ENCODE data around the gene PTCD1.

PTCD1 gene, protein sequence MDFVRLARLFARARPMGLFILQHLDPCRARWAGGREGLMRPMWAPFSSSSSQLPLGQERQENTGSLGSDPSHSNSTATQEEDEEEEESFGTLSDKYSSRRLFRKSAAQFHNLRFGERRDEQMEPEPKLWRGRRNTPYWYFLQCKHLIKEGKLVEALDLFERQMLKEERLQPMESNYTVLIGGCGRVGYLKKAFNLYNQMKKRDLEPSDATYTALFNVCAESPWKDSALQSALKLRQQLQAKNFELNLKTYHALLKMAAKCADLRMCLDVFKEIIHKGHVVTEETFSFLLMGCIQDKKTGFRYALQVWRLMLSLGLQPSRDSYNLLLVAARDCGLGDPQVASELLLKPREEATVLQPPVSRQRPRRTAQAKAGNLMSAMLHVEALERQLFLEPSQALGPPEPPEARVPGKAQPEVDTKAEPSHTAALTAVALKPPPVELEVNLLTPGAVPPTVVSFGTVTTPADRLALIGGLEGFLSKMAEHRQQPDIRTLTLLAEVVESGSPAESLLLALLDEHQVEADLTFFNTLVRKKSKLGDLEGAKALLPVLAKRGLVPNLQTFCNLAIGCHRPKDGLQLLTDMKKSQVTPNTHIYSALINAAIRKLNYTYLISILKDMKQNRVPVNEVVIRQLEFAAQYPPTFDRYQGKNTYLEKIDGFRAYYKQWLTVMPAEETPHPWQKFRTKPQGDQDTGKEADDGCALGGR

DNA sequence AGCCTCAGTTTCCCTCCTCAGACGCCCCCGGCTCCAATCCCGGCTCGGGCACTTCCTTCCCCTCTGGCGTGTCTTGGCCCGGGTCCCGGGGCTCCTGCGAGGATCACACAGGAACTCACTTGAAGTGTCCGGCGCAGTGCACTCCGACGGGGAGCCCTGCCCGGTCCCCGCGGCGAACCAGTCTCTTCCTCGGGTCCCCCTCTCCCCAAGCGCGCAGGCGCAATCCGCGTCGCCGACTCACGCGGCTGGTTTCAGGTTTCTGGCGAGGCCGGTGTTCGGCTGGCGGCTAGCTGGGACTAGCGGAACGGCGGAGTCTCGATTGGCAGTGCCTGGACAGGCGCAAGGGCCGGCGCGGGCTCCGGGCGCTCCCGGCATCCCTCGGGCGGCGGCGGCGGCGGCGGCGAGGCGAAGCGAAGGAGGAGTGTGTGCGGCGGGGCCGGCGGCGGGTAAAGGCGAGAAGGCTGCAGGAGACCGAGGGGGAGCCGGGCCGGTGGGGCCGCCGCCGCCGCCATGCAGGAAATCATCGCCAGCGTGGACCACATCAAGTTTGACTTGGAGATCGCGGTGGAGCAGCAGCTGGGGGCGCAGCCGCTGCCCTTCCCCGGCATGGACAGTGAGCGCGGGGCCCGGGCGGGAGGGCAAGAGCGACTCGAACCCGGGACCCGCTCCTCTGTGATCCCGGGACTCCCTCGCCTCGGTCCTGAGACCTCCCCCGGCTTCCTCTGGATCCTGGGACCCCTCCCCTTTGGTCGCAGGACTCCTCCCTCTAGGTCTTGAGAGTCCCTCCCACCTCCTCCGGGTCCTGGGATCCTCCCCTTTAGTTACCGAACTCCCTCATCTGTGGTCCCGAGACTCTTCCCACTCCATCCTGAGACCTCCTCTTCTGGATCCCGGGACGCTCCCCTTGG lies at the start of gene PTCD1, which contains the start of gene CPSF4:
TSS of gene PTCD1 (minus strand) at position 226 of the 908 bp plus-strand sequence. CDS start 3,556 bp downstream, outside the sequence.
TSS of gene CPSF4 (plus strand) at position 371 of the 908 bp plus-strand sequence. CDS start at position 511, 140 bp downstream.
- peak; percentile 82 for DNase-seq

DNA sequence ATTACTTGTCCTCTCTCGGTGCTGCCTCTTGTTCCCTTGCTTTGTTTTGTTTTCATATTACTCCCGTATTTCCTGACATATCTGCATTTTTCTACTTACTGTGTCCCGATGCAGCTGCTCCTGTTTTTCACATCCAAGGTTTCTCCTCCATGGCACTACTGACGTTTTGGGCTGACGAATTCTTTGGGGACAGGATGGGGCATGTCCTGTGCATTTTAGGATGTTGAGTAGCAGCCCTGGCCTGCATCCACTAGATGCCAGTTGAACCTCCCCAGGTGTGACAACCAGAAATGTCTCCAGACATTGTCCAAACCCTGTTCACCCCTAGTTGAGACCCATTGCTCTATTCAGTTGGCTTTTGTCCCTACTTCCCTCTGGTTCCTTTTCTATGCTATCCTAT lies 46.5 kb upstream of the PTCD1 start:
- no peak for DNase-seq

DNA sequence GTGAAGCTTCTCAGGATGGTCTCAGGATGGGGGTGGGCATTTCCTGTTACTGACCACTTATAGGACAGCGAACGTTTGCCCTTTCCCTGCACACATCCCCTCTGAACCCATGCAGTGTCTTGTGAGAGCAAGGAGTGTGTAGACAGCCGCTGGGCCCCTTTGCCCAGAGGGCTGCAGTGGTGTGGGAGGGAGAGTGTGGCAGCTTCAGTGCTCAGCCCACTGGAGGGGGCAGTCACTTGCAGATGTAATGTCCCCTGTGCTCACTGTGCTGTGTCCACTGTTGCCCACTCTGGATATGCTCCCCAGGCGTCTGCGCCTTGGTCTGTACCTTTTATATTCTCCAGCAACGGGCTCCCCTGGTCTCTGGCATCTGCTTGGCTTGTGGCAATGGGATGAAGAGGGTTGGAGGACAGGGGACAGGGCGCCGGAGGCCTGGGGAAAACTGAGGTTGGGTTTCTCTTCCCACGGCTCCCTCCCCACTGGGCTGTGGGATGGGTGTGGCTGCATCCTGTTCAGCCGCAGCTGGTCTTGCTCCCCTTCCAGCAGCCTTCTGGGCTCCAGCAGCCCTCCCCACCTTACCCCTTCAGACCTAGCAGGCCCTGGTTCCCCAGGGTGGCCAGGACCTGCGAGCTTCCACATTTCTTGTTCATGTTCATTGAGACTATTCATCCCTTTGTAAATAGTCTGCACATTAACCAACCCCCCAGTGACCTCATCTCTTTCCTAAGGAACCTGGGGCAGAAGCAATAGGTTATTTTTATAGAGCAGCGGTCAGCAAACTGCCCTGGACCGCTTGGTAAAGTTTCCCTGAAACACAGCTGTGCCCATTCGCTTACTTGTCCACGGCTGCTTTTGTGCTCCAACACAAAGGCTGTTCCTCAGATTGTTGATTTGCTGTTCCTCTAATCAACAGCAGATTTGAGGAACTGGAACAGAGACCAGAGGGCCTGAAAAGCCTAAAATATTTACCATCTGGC lies 40.2 kb upstream of the PTCD1 start:
- DNase-seq, result no peak

DNA sequence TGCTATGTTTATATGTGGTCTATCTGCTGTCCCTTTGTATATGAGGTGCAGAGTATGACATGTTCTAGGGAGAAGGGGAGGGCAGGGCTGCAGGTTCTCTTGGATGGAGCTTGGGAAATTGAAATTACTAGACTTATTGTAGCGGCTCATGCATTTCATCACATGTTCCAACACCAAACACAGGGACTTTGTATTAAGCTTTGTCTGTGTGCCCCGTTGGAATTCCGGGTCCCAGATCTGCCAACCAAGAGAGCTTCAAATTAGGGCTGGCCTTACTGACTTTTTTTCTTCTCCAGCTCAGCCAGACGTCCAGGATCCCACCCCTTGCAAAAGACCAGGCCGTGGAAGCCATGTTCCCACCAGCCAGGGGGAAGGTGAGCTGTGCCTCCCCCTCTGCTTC lies 37.5 kb upstream of the PTCD1 start:
- no peak for DNase-seq

DNA sequence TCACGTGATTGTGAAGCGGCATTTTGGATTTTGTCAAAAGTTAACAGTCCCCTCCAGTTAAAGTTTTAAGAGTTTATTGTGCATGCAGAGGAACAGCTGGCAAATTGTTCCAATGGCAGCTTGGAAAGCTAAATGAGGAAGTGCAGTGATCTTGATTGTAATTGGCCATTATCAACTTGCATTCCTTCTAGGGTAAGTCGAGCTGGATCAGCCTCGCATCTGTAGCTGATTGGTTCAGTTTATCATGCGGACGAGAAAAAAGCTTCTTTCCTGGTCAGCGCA lies 34.7 kb upstream of the PTCD1 start:
- no peak for DNase-seq

DNA sequence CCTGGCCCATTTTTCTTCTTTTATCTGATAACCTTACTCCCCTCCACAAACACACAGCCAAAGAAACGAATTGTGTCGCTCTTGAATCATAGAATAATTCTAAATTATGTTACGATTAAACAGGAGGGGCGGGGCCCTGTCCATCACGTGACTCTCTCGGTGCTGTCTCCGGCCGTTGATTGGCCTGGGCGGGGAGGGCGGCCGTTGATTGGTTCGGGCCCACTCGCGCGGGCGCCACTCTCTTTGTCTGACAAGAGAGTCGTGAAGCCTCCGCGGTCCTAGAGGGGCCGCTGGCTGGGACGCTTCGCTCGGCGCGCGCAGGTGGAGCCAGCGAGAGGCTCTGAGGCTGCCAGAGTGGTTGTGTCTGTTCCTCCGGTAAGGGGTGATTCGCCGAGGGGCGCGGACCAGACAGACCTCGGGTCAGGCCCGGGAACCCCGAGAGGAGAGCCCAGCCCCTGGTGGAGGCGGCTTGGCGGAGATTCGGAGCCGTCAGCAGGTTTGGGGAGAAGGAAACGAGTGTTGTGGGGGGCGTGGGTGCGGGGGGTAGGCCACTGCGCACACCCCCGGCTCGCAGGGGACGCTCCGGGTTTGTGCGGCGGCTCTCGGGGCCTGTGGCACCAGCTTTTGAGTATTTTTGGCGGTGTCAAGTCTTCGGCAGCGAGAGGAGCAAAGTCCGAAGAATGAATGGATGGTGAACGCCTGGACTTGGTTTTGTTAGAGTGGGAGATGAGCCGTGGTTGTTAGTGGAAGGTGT lies 34.1 kb upstream of the PTCD1 start, which contains the start of gene ZNF789:
TSS of gene ZNF789 (plus strand) at position 330 of the 754 bp plus-strand sequence. CDS start 3,567 bp downstream, outside the sequence.
- DNase-seq, result peak; percentile 94

DNA sequence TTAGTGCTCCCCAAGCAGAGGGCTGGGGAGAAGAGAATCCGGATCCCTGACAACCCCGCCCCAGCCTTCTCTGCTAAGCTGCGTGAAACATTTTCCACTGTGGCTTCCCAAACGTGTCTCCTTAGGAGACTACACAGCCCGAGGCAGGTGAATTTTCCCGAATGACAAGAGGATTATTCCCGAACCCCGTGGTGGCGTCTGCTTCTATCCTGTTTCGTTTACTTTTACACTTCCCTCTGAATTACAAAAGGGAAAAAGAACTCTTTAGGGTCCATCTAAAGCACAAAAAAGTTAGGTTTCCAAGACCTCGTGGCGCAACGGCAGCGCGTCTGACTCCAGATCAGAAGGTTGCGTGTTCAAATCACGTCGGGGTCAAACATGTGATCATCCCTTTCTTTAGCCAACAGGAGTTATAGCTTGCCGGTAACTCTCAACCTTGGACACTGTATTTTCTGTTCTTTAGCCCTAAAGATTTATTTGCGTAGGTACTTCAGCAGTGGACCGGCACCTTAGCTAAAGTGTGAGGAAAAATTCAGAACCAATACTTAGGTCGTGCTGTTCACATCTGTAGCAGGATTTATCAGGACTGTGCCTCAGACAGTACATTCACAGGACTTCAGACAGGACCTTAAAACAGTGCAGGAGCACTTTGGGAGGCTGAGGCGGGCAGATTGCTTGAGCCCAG lies 30.9 kb upstream of the PTCD1 start:
- DNase-seq, result no peak

DNA sequence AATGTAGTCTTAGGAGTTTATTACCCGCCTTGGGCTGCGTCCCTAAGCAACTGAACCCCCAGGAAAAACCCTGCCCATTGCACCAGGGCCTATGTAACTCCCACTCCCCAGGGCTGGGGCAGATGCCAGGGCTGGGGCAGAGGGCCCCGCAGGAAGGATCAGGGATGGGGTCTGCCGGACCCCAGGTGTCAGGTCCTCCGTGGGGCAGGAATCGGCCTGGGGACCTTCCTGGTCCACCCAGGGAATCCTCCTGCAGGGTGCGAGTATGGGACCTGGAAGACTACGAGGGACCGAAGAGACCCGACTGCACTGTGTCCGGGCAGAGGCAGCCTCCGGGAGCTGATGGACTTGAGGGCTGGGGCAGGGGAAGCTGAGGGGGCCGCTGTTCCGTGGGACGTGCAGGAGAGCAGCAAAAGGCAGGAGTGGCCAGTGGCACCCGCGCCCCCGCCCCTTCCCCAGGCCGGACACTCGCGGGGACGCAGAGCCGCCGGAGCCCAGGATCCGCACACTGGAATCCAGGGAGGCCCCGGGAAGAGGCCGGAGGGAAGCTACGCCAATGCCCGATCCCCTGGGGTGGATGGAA lies 29.8 kb upstream of the PTCD1 start:
- DNase-seq, result no peak

DNA sequence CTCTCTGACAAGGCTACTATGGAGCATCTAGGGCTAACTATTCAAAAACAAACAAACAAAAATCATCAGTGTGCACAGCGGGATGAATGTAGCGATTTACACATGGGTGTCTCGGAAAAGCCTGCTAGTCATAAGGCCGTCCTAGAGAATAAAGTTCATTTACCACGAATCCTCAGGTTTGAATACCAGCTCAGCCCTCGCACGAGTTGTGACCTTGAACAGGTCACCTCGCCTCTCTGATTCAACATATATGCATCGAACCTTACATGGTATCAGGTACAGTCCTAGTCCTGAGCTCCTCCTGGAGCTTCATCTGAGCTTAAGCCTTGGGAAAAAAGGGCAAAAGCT lies 26.8 kb upstream of the PTCD1 start:
- no peak for DNase-seq

DNA sequence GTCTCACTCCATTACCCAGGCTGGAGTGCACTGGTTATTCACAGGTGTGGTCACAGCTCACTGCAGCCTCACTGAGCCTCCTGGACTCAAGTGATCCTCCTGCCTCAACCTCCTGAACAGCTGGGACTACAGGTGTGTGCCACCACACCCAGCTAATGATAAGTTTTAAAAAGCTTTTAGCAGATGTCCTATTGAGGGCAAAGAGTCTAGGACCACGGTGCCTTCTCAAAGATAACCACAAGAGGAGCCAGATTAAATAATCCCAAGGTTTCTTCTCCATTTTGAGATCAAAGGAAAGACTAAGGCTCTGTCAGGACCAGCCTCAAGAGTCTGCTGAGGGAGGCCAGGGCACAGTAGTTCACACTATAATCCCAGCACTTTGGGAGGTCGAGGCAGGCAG lies 22.6 kb upstream of the PTCD1 start:
- no peak for DNase-seq

DNA sequence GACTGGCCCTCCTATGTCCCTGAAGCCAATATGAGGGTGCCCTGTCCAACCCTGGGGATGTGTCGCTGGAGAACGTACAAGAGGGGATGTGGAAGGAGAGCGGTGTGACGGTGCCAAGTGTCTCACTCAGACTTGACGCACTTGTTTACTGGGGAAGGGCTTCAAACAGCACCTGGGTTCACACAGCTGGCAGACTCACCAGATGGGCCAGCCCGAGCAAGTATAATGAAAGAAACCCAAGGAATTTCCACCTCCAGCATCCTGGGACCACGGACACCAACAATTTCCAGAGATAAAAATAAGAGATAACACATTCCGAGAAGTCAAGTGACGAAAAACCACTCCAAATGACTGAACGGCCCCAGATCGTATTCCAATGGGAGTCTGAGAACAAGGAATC lies 22.1 kb upstream of the PTCD1 start:
- no peak for DNase-seq

DNA sequence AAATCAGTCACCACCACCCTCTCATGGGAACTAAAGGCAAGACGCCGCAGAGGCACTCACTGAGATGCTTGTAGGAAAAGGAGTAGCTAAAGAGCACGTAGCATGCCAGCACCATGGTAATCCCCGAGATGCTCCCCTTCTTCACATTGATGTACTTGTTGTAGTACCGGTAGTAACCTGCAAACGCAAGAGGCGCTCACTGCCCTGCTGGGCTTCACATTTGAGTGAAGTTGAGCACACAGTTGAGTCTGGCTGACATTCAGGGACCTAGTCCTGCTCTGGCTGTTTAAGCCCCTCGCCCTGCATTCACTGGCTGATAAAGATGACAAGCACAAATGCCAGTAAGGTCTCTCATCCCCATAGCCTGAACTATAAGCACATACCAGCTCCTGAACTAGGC lies 20.5 kb upstream of the PTCD1 start:
- no peak for DNase-seq

DNA sequence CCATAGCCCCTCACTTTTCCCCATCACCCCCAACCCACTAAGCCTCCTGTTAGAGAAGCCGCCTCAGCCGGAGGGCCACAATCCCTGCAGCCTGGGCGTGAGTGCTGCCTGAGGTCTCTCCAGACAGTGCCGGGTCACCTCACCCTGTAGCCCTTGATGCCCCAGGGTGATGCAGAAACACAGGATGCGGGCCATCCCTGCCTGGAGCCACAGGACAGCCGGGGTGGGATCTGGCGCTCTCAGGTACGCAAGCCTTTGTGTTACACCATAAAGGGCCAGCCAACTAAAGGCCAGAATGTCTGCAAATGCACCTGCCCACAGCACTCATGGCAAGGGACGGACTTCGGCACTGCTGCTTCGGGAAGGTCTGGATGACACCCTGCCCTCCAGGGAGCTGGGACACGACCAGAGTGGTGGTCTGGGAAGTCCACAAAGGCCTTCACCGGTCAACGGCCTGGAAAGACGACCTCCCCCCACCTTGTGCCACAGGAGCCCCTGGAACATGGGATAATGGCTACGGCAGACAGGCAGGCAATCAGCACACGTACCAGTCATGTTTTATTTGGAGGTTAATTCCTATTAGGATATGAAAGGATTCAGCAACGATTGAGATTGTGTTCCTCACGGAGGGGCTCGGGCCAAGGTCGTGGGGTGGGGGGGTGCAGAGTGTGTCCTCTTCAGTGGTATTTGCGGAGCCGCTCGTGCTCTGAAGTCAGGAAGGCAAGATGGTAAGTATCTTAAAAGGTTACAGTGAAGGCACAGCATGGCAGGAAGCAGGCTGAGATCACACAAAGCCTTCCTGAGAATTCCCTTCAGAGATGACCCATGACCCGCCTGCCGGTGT lies 19.3 kb upstream of the PTCD1 start:
- DNase-seq, result no peak

DNA sequence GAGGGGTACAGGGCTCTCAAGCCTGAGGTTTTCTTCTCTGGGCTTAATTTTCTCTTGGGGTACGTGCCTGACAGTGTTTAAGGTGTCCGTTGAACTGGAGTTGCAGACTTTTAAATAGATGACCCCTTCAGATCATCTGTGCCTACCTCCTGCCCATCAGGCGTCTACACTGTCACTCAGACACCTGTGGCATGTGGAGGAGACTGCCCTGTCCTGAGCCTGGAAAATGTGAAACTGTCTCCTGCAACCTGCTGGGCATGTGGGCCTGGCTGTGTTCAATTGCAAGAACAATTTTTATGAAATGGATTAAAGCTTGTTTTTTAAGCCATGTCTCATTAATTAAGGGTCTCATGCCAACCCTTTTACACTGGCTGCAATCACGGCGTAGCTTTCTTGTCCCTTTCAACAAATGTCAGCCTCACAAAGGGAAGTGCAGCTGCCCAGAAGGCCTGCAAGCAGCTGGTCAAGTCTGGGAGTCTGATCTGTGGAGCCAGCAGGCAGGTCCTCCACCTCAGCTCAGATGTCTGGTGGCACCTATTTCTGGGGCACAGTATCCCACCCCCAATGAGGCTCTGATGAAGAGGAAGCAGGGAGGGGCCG lies 18.6 kb upstream of the PTCD1 start:
- DNase-seq, result no peak

DNA sequence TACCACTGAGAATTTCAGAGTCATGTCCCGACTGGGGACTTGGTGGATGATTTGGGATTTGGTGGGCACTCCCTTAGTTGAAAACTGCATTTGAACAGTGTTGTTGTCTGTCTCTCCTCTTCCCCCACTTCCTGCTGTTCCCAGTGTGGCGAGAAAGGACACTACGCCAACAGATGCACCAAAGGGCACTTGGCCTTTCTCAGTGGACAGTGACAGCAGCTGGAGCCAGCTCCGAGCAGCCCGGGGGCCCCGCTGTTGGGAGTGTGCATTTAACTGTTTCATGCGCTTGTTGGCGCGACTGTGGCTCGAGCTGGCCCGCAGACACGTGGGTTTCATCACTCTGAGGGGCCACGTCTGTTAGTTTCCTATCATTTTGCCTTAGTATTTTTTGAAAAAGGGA lies 17.7 kb upstream of the PTCD1 start:
- DNase-seq, result no peak

DNA sequence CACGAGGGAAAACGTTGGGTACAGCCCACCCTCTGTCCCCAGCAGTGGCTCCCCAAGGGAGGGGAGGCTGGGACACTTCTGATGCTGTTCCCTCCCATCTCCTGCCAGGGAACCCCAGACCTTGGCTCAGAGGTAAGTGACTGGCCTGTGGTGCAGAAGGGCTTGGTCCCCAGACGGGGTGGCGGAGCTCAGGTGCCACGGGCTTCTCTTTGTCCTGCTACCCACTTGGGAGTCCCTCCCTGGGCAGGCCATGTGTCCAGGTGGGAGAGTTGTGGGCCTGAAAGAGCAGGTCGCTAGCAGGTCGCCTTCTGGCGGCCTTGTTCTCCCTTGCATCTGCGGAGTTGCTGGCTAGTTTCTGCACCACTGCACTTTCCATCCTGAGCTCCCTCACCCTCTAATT lies 17.3 kb upstream of the PTCD1 start:
- no peak for DNase-seq

DNA sequence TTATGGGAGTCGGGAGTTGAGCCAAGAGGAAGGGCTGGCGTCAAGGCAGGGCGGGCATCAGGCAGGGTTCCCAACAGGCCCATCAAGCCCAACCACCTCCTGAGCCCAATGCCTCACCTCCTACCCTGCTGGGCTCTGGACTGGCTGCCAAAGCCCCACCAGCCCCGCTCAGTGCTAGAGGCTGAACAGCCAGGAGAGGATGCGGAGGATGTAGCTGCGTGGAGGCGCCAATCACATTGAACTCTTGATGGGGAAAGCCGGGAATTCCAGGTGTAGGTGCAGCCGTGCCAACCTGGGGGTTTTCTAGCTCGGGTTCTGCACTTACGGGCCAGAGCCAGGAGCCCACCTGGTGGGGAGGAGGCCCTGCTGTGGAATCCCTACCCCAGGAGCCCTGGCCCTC lies 14.5 kb upstream of the PTCD1 start:
- no peak for DNase-seq

DNA sequence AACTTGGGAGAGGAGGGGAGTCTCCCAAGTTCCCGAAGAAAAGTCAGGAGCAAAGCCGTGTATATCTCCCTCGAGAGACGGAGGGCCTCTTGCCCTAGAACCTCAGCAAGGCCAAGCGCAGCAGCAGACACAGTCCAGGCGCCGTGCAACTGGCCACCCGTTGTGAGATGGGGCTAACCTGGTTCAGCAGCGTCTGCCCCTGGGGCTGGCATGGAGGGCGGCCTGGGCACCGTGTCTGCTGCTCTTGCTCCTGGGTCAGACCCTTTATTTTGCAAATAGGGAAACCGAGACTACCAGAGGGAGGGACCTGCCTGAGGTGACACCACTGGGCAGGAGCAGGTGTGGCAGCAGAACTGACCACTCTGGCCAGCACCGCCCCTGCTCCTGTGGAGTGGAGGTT lies 13.9 kb upstream of the PTCD1 start:
- DNase-seq, result no peak

DNA sequence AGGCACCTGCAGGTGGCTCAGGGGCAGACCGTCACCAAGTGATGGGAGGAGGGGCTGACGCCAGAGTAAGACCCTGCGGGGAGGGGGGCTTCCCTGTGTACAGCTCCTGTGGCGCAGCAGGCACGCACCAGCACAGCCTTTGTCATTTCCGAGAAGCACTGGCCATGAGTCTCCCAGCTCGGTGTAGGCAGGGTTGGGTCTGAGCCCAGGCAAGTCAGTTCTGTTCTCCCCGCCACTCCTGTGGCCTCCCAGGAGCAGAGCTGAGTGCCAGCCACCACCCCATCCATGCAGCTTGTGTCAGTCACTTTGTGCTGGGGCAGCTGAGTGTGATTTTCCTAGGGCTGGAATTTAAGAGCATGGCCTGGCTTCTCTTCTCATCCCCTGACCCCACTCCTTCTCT lies 13.3 kb upstream of the PTCD1 start:
- DNase-seq, result no peak
